ENCODE data around the gene BSND.

DNA sequence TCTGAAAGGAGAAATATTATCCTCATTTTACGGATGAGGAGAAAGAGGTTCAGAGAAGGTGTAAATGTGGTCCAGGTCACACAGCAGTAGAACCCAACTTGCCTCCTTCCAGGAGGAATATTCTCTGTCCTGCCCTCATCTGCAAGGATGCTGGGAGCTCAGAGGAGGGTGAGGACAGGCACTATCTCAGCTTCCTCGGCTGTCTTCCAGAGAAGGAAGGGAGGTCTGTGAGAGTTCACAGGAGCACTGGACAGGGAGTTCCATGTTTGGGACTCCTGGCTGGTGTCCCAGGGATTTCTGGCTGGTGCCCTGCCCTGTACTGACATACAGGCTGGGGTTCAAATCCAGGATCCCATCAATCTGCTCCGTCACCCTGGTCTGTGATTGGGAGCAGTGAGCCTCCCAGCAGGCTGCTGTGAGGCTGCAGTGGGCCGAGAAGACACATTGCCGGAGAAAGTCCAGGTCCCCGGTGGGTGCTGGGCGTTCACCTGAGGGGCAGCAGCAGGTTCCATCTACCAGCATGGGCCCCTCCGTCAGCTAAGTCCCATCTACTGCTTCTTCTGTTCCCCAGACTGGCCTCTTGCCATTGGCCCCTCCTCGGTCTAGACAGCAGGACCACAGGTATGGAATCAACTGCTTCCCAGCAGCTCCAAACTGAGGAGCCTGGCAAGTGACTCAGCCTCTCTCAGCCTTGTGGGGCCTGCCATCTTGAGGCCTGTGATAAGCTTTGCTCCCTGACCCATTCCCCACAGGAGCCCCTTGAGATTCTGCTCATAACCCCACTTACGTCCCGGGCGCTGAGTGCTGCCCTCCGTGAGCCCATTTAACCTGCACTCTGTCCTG is 8.5 kb upstream of the BSND start:
- no peak for TF ChIP-seq EZH2 (IDR thresholded peaks at IDR 0.05; ENCODE audit: low read length)
- TF ChIP-seq, protein P1, sequence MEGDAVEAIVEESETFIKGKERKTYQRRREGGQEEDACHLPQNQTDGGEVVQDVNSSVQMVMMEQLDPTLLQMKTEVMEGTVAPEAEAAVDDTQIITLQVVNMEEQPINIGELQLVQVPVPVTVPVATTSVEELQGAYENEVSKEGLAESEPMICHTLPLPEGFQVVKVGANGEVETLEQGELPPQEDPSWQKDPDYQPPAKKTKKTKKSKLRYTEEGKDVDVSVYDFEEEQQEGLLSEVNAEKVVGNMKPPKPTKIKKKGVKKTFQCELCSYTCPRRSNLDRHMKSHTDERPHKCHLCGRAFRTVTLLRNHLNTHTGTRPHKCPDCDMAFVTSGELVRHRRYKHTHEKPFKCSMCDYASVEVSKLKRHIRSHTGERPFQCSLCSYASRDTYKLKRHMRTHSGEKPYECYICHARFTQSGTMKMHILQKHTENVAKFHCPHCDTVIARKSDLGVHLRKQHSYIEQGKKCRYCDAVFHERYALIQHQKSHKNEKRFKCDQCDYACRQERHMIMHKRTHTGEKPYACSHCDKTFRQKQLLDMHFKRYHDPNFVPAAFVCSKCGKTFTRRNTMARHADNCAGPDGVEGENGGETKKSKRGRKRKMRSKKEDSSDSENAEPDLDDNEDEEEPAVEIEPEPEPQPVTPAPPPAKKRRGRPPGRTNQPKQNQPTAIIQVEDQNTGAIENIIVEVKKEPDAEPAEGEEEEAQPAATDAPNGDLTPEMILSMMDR (optimal IDR thresholded peaks at IDR 0.05 in 1 of 3, IDR thresholded peaks at IDR 0.05 in 1 of 3, conservative IDR thresholded peaks at IDR 0.05 in 1 of 3; ENCODE audit: extremely low read depth in 1 of 3, insufficient read depth in 2 of 3, low read length in 3 of 3) = peak in 2 of 3 experiments; percentile 11 to 12
